Progenitor cell of endocrine pancreas (in vitro differentiated cells): ENCODE results near the gene ELK4. TPM values are rescaled to one million over a fixed set of nuclear protein-coding genes. Genes with fewer than 3 reads are reported as not detected.

Experiments
- DNase-seq: peaks from one replicate; pipeline ENCODE4 v3.0.0; 2021; ENCODE audit warnings: low spot score; ENCODE audit not compliant: unreplicated experiment
- H3K27ac Mint-ChIP-seq: 2 replicates; pipeline ENCODE4 v1.8.0; 2021; ENCODE audit warnings: mild to moderate bottlenecking, moderate library complexity, mixed read lengths
- H3K27me3 Mint-ChIP-seq: 2 replicates; pipeline ENCODE4 v1.8.0; 2021; ENCODE audit warnings: mixed read lengths
- H3K36me3 Mint-ChIP-seq: 2 replicates; pipeline ENCODE4 v1.8.0; 2022; ENCODE audit warnings: mixed read lengths; ENCODE audit not compliant: insufficient read depth
- H3K4me1 Mint-ChIP-seq: 2 replicates; pipeline ENCODE4 v1.8.0; 2021; ENCODE audit warnings: low read depth, mixed read lengths
- H3K4me3 Mint-ChIP-seq: 2 replicates; pipeline ENCODE4 v1.8.0; 2021; ENCODE audit warnings: low read depth, mild to moderate bottlenecking, moderate library complexity, mixed read lengths
- H3K9me3 Mint-ChIP-seq: 2 replicates; pipeline ENCODE4 v1.8.0; 2021; ENCODE audit warnings: low read depth, mixed read lengths
- total RNA-seq: library from RNA; stranded (reverse); gene quantifications from 2 replicates; pipeline ENCODE4 v1.2.1, GENCODE V29; 2021
- TF ChIP-seq, protein P1 (sequence below): fragments of 200-600 bp; sonication (generic); IDR thresholded peaks from one replicate; pipeline ENCODE4 v1.5.0; 2021; ENCODE audit warnings: antibody characterized with exemption, mild to moderate bottlenecking; ENCODE audit not compliant: unreplicated experiment

ELK4 gene
- total RNA-seq, 1 donor from 2014 or later, result 30.2 TPM

DNA sequence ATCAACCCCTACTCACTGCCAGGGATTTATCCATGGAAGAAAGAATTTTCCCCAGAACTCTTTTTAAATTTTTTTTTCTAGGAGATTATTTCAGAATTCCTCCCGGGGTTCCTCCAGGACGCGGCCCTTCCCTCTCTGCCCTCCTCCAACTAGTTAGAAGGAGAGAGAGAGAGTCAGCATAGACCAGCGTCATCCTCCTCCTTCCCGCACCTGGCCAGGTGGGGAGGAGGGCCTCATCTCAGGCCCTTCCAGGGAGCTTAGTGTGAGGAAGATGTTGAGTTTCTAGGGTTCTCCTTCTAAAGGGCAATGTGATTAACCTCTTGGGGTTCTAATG is 63.7 kb downstream of the ELK4 start:
- TF ChIP-seq, protein P1, sequence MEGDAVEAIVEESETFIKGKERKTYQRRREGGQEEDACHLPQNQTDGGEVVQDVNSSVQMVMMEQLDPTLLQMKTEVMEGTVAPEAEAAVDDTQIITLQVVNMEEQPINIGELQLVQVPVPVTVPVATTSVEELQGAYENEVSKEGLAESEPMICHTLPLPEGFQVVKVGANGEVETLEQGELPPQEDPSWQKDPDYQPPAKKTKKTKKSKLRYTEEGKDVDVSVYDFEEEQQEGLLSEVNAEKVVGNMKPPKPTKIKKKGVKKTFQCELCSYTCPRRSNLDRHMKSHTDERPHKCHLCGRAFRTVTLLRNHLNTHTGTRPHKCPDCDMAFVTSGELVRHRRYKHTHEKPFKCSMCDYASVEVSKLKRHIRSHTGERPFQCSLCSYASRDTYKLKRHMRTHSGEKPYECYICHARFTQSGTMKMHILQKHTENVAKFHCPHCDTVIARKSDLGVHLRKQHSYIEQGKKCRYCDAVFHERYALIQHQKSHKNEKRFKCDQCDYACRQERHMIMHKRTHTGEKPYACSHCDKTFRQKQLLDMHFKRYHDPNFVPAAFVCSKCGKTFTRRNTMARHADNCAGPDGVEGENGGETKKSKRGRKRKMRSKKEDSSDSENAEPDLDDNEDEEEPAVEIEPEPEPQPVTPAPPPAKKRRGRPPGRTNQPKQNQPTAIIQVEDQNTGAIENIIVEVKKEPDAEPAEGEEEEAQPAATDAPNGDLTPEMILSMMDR, result no peak
- H3K4me3 Mint-ChIP-seq, result peak overlapping the region; percentile 59
- DNase-seq, result no peak
- peaks cover 49% of the 10 kb centered on the region for H3K27me3 Mint-ChIP-seq
- H3K36me3 Mint-ChIP-seq, result no peaks in the 10 kb centered on the region
- H3K4me1 Mint-ChIP-seq, result peaks cover 27% of the 10 kb centered on the region
- no peak overlapping the region for H3K27ac Mint-ChIP-seq
- no peaks in the 10 kb centered on the region for H3K9me3 Mint-ChIP-seq

DNA sequence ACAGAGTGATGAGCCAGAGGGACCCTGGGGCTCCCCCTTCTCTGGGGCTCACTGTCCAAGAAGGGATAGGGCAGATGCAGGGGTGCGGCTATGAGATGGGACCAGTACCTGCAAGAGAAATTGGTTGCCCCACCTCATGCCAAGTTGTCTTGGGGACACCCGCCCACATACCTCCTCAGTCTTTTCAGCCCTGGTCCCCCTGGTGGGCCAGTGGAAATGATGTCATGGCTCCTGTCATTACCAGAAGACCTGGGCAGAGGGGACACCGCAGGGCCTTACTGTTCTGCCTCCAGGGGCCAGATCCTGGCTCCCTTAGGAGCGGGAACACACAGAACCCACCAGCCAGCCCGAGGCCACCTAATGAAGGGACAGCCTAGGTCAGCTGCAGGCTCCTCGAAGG is 64.1 kb downstream of the ELK4 start:
- no peak overlapping the region for H3K4me3 Mint-ChIP-seq
- TF ChIP-seq, protein P1, result no peak
- H3K4me1 Mint-ChIP-seq, result peaks cover 27% of the 10 kb centered on the region
- no peak for DNase-seq
- peaks cover 48% of the 10 kb centered on the region for H3K27me3 Mint-ChIP-seq
- no peak overlapping the region for H3K27ac Mint-ChIP-seq
- no peaks in the 10 kb centered on the region for H3K36me3 Mint-ChIP-seq
- H3K9me3 Mint-ChIP-seq, result no peaks in the 10 kb centered on the region

DNA sequence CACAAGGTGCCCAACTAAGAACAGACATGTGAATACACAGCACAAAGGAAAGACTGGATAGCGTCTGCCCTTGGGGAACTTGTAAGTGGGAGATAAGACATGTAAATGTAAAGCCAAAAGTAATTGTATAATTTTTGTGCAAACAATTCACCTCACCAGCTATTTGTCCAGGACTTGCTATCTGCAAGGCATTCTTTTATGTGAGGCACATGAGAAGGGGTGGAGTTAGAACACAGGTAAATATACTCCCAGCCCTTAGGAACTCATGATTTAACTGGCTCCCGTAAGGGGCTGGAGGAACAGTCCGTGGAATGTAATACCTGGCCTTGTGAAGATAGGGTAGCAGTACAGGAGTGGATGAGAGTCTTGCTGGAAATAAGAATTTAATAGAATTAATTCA is 66.0 kb downstream of the ELK4 start:
- Mint-ChIP-seq H3K27ac (no peak overlapping the region), H3K27me3 (peaks cover 35% of the 10 kb centered on the region), H3K9me3 (peaks cover 10% of the 10 kb centered on the region), H3K4me3 (no peak overlapping the region), H3K4me1 (peaks cover 20% of the 10 kb centered on the region), H3K36me3 (no peaks in the 10 kb centered on the region)
- DNase-seq, result no peak
- TF ChIP-seq, protein P1, result no peak

DNA sequence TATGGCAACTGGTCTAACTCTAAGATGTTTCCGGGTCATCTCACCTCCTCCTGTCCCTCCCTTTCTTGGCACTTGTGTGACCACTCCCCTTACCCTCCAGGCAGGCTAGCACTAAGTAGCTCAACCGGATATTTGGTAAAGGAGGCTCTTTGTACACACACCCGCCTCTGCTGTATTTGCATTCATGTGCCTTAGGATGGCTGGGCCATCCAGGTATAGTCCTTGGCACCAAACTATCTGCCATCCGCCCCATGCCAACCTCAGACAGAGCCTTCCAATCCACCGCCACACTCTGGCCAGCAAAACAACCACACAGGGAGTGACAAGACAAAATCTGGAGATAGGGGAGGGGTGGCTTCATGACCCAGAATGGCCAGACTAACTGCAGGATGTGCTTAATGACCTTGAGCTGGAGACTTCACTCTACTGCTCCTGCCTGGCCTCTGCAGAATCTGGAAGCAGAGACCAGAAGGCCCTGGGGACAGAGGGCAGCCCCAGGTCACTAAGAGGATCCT is 67.8 kb downstream of the ELK4 start:
- Mint-ChIP-seq H3K27me3 (peaks cover 25% of the 10 kb centered on the region), H3K4me3 (no peak overlapping the region), H3K36me3 (no peaks in the 10 kb centered on the region), H3K9me3 (peaks cover 21% of the 10 kb centered on the region), H3K4me1 (peaks cover 19% of the 10 kb centered on the region), H3K27ac (no peak overlapping the region)
- DNase-seq, result no peak
- TF ChIP-seq, protein P1, result no peak

DNA sequence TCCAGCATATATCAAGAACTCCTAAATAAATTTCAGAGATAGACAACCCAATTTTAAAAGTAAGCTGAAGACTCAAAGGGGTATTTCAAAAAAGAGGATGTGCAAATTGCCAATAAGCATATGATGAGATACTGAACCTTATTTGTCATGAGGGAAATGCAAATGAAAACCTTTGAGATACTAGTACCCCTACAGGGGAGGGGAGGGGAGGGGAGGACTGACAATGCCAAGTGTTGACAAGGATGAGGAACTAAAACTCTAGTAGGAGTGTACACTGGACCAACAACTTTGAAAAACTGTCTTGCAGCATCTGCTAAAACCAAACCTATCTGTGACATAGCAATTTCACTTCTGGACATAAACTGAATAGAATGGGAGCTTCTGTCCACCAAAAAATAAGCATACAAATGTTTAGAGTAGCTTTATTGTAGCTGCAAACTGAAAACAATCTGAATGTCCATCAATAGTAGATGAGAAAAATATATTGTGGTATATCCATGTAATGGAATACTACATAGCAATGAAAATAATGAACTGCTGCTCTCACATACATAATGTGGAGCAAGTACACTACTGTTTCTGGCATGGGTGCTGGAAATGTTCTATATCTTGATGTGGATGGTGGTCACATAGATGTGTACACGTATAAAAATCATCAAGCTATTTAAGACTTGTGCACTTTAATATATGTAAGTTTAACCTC is 70.2 kb downstream of the ELK4 start:
- no peaks in the 10 kb centered on the region for H3K36me3 Mint-ChIP-seq
- TF ChIP-seq, protein P1, result no peak
- peaks cover 21% of the 10 kb centered on the region for H3K9me3 Mint-ChIP-seq
- H3K4me1 Mint-ChIP-seq, result peaks cover 12% of the 10 kb centered on the region
- H3K27me3 Mint-ChIP-seq, result peaks cover 24% of the 10 kb centered on the region
- H3K4me3 Mint-ChIP-seq, result no peak overlapping the region
- H3K27ac Mint-ChIP-seq, result no peak overlapping the region
- no peak for DNase-seq

Other genes with a start within 250 kb of the ELK4 start
- 13.9 and 15.2 TPM in 2 replicates for gene LEMD1, start 210.0 kb downstream of the ELK4 start, total RNA-seq
- 6.3 and 6.7 TPM in 2 replicates for gene BLACAT1, start 176.0 kb downstream of the ELK4 start, total RNA-seq
- gene CDK18, start 127.3 kb downstream of the ELK4 start, total RNA-seq, result 23.9 and 24.5 TPM in 2 replicates
- gene SLC45A3, start 48.5 kb upstream of the ELK4 start, total RNA-seq, result 8.4 and 8.6 TPM in 2 replicates
- gene NUCKS1, start 118.2 kb upstream of the ELK4 start, total RNA-seq, result 222 and 245 TPM in 2 replicates
- gene RAB29, start 143.5 kb upstream of the ELK4 start, total RNA-seq, result 7.5 and 8.5 TPM in 2 replicates
- gene SLC41A1, start 181.2 kb upstream of the ELK4 start, total RNA-seq, result 16.8 and 18.7 TPM in 2 replicates
- not detected in 2 replicates for gene PM20D1, start 218.1 kb upstream of the ELK4 start, total RNA-seq